GM13977 (cell line): ENCODE results near the gene IPO7.
A peak's percentile ranks its signal among the peaks of the same experiment; 100 is the strongest.

Experiments used
- DNase-seq: peaks from one replicate; pipeline ENCODE4 v3.0.0; 2012; ENCODE audit warnings: low spot score
- in situ Hi-C: fragments of 300-500 bp; cut with MboI; formaldehyde crosslinking; loops from one replicate; pipeline ENCODE4 v1.12.0; 2022; ENCODE audit warnings: low sequenced_read_pairs, low pct_unique_long_range_greater_than_20kb, mixed read lengths, inconsistent platforms; ENCODE audit not compliant: unreplicated experiment
- TF ChIP-seq, protein P1 (sequence below): IDR thresholded peaks from 2 replicates; pipeline ENCODE4 v1.5.1; 2012; ENCODE audit warnings: mild to moderate bottlenecking, control low read depth; ENCODE audit not compliant: insufficient read depth; ENCODE audit errors: extremely low read depth, missing control alignments

Gene IPO7

DNA sequence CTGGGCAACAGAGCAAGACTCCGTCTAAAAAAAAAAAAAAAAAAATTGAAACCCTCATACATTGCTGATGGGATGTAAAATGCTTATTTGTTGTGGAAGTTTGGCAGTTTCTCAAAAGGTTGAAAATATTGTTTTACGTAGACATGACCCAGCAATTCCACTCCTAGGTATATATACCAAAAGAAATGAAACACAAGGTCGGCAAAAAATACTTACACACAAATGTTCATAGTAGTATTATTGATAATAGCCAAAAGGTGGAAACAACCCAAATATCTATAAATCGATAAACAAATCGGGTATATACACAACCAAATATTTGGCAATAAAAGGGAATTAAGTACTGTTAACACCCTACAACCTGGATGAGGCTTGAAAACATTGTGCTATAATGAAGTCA is 71.3 kb downstream of the IPO7 start:
- DNase-seq: no peak
- TF ChIP-seq, protein P1, sequence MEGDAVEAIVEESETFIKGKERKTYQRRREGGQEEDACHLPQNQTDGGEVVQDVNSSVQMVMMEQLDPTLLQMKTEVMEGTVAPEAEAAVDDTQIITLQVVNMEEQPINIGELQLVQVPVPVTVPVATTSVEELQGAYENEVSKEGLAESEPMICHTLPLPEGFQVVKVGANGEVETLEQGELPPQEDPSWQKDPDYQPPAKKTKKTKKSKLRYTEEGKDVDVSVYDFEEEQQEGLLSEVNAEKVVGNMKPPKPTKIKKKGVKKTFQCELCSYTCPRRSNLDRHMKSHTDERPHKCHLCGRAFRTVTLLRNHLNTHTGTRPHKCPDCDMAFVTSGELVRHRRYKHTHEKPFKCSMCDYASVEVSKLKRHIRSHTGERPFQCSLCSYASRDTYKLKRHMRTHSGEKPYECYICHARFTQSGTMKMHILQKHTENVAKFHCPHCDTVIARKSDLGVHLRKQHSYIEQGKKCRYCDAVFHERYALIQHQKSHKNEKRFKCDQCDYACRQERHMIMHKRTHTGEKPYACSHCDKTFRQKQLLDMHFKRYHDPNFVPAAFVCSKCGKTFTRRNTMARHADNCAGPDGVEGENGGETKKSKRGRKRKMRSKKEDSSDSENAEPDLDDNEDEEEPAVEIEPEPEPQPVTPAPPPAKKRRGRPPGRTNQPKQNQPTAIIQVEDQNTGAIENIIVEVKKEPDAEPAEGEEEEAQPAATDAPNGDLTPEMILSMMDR: no peak
- in situ Hi-C loops: no loop called here

- peak; percentile 22 for DNase-seq
- in situ Hi-C loops: no loop called here
- TF ChIP-seq, protein P1: no peak
These were observed 75.3 kb downstream of the IPO7 start for GRCh38 chr11:9459667-9460321.

DNA sequence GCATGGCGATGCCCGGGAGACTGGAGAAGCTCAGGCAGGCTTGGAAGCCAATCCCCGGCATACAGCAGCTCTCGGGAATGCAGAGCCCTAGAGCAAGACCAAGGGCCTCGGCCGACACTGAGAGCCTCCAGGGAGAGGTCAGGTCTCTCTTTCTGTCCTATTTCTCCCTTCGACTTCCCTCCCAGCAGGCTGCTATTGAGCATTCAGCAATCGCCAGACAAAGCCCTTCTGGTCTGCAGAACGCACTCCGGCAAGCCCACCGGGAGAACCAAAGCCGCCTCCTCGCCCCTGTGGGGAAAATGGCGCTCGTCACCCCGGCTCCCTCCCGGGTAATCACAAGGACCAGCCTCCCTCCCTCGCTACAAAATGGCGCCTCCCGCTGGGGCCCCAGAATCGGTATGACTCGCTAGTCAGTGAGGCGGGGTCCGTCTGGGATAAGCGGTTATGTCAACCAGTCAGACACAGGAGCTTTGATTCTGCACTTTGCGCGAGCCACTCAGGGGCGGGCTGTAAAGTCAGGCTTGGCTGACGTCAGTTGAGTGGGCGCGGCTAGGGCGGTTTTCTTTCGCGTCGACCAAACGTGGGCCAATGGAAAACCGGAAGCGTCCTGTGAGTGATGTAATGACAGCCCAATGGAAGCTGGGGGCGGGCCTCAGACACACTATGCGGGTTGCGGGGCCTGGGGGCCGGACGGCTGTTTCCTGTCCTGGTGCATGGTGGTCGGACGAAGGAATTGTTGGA is 76.0 kb downstream of the IPO7 start, which contains the start of gene ZNF143:
ZNF143 (plus strand) TSS at position 691 of the 741 bp plus-strand sequence. CDS start 10,297 bp downstream, outside the sequence.
- TF ChIP-seq, protein P1: peak; percentile 63
- in situ Hi-C loops: no loop called here
- peak; percentile 95 for DNase-seq

DNA sequence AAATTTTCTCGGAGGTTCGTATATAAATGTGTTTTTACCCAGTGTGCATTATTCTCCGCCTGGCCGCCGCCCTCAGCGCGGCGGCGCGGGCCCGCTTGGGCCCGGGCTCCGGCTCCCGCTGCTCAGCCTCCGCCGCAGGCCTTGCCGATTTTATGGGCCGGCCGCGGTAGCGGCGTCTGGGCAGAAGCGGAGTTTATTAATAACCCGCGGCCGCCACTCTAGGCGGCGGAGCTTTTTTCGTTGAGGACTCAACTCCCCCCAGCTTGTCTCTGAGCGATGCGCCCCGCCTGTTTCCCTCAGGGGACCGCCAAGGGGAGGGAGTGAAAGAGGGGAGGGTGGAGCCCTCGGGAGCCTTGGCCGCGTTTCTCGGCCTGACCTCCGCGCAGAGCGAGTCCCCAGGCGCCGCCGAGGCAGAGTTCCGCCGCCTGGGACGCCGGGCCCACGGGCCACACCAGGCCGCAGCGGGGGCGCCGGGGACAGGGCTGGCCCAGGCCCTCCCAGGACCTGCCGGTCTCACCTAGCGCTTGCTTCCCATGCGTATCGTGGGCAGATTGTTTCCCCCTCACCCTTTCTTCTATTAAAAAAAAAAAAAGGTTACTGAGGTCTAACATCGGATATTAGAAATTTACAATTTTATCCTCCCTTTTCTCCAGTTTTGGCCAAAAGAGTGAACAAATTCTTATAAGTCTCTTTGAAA is 76.8 kb downstream of the IPO7 start:
- in situ Hi-C loops: no loop called here
- TF ChIP-seq, protein P1: no peak
- peak; percentile 90 for DNase-seq

GRCh38 chr11:9461760-9462134 is 77.3 kb downstream of the IPO7 start:
- in situ Hi-C loops: no loop called here
- no peak for DNase-seq
- TF ChIP-seq, protein P1: no peak

DNA sequence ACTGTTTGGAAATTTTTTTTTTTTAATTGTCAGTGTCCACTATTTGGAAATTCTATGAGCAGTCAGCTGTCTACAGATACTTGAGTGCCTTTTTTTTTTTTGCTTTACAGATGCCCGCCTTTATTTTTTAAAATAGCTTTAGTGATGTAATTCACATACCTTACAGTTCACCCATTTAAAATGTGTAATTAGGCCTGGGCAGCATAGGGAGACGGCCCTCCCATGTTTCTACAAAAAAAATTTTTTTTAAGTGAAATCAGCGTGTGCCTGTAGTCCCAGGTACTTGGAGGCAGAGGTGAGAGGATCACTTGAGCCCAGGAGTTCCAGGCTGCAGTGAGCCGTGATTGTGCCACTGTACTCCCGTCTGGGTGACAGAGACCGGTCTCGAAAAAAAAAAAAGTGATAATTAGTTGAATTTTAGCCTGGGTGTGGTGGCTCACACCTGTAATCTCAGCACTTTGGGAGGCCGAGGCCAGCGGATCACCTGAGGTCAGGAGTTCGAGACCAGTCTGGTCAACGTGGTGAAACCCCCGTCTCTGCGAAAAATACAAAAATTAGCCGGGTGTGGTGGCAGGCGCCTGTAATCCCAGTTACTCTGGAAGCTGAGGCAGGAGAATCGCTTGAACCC is 77.8 kb downstream of the IPO7 start:
- TF ChIP-seq, protein P1: no peak
- in situ Hi-C loops: no loop called here
- DNase-seq: no peak
